Epithelial cell of proximal tubule (primary cell): ENCODE results near the gene MAD2L1BP. TPM values are rescaled to one million over a fixed set of nuclear protein-coding genes. Genes with fewer than 3 reads are reported as not detected.
"Not testable (repeated sequence)": the region's sequence is repeated elsewhere in the genome, so short reads cannot be mapped to it uniquely, and the experiment has no call there.

Source experiments
- DNase-seq: peaks from one replicate; pipeline ENCODE4 v3.0.0-alpha.2; 2011; ENCODE audit warnings: low read depth
- H3K4me3 ChIP-seq: 2 replicates; pipeline ENCODE4 v1.5.1; 2011; ENCODE audit warnings: low read depth, mild to moderate bottlenecking, low read length
- CTCF ChIP-seq: conservative IDR thresholded peaks from 2 replicates; pipeline ENCODE4 v1.5.1; 2012; ENCODE audit warnings: low read depth, mild to moderate bottlenecking, low read length
- total RNA-seq: library from RNA; depleted of rRNA; stranded (reverse); fragments of >200 nt; gene quantifications from 2 replicates; pipeline ENCODE4 v1.2.3, GENCODE V29; 2015

MAD2L1BP gene
- total RNA-seq, 1 donor from 2014 or later: 41.8 TPM

- no peak overlapping the region for H3K4me3 ChIP-seq
- DNase-seq: no peak
- TF ChIP-seq CTCF: no peak
Observed at GRCh38 chr6:43648248-43648647, 12.6 kb downstream of the MAD2L1BP start.

- not testable (repeated sequence) for H3K4me3 ChIP-seq, DNase-seq
Observed at GRCh38 chr6:43652822-43653221, 17.2 kb downstream of the MAD2L1BP start.

GRCh38 chr6:43657221-43657802, 21.7 kb downstream of the MAD2L1BP start:
- no peak for DNase-seq
- H3K4me3 ChIP-seq: no peak overlapping the region
- no peak for TF ChIP-seq CTCF

GRCh38 chr6:43658161-43658560, 22.5 kb downstream of the MAD2L1BP start:
- DNase-seq: no peak
- no peak overlapping the region for H3K4me3 ChIP-seq
- TF ChIP-seq CTCF: no peak

GRCh38 chr6:43662948-43663347, 27.3 kb downstream of the MAD2L1BP start:
- not testable (repeated sequence) for DNase-seq, H3K4me3 ChIP-seq

- DNase-seq: no peak
- TF ChIP-seq CTCF: no peak
- no peak overlapping the region for H3K4me3 ChIP-seq
Observed at GRCh38 chr6:43665376-43665775, 29.7 kb downstream of the MAD2L1BP start.

- DNase-seq: no peak
- no peak for TF ChIP-seq CTCF
- no peak overlapping the region for H3K4me3 ChIP-seq
Observed at GRCh38 chr6:43666196-43666920, 30.7 kb downstream of the MAD2L1BP start.
